ENCODE measurements around the gene LMF1.

LMF1 gene

GRCh38 chr16:970766-971581, at the start of gene LMF1:
Gene LMF1 (minus strand): TSS chr16:970984. CDS start chr16:970980, 4 bp downstream.
- peak; percentile 96 for DNase-seq (ENCODE audit: low spot score)

GRCh38 chr16:1020091-1020399, 49.3 kb upstream of the LMF1 start:
- DNase-seq (ENCODE audit: low spot score) = no peak

GRCh38 chr16:1019231-1020090, 48.7 kb upstream of the LMF1 start:
- no peak for DNase-seq (ENCODE audit: low spot score)

GRCh38 chr16:1018447-1019198, 47.8 kb upstream of the LMF1 start:
- DNase-seq (ENCODE audit: low spot score) = no peak

- DNase-seq (ENCODE audit: low spot score) = no peak
Observed at GRCh38 chr16:1014771-1015495, 44.1 kb upstream of the LMF1 start.

GRCh38 chr16:1014221-1014620, 43.4 kb upstream of the LMF1 start:
- DNase-seq (ENCODE audit: low spot score) = no peak

GRCh38 chr16:1013593-1013900, 42.8 kb upstream of the LMF1 start:
- DNase-seq (ENCODE audit: low spot score) = no peak

GRCh38 chr16:1012722-1013592, 42.2 kb upstream of the LMF1 start:
- no peak for DNase-seq (ENCODE audit: low spot score)

GRCh38 chr16:1012135-1012534, 41.4 kb upstream of the LMF1 start:
- DNase-seq (ENCODE audit: low spot score) = no peak

- DNase-seq (ENCODE audit: low spot score) = no peak
Observed at GRCh38 chr16:1011316-1012082, 40.7 kb upstream of the LMF1 start.

- DNase-seq (ENCODE audit: low spot score) = no peak
Observed at GRCh38 chr16:1010815-1011214, 40.0 kb upstream of the LMF1 start.

- DNase-seq (ENCODE audit: low spot score) = no peak
Observed at GRCh38 chr16:1010251-1010650, 39.5 kb upstream of the LMF1 start.

- DNase-seq (ENCODE audit: low spot score) = no peak
Observed at GRCh38 chr16:1009358-1010150, 38.8 kb upstream of the LMF1 start.

GRCh38 chr16:1008085-1008484, 37.3 kb upstream of the LMF1 start:
- no peak for DNase-seq (ENCODE audit: low spot score)

- no peak for DNase-seq (ENCODE audit: low spot score)
Observed at GRCh38 chr16:1007284-1007850, 36.6 kb upstream of the LMF1 start.

GRCh38 chr16:1006781-1007180, 36.0 kb upstream of the LMF1 start:
- DNase-seq (ENCODE audit: low spot score) = no peak

- DNase-seq (ENCODE audit: low spot score) = no peak
Observed at GRCh38 chr16:1005286-1005685, 34.5 kb upstream of the LMF1 start.

- DNase-seq (ENCODE audit: low spot score) = no peak
Observed at GRCh38 chr16:1003391-1004347, 32.9 kb upstream of the LMF1 start.

Measured in hematopoietic multipotent progenitor cell treated with erythropoietin and hydrocortisone succinate and interleukin-3 and kit ligand, for 17 days (in vitro differentiated cells).